ENCODE measurements around the gene OR52I2.

Gene OR52I2

GRCh38 chr11:4607781-4608666 lies 26.5 kb downstream of the OR52I2 start, which contains the start of gene TRIM68:
Gene TRIM68 (minus strand): TSS chr11:4608231. CDS start chr11:4605504, 2,727 bp downstream.
- peak; percentile 97 for DNase-seq (ENCODE audit: low read depth)

DNA sequence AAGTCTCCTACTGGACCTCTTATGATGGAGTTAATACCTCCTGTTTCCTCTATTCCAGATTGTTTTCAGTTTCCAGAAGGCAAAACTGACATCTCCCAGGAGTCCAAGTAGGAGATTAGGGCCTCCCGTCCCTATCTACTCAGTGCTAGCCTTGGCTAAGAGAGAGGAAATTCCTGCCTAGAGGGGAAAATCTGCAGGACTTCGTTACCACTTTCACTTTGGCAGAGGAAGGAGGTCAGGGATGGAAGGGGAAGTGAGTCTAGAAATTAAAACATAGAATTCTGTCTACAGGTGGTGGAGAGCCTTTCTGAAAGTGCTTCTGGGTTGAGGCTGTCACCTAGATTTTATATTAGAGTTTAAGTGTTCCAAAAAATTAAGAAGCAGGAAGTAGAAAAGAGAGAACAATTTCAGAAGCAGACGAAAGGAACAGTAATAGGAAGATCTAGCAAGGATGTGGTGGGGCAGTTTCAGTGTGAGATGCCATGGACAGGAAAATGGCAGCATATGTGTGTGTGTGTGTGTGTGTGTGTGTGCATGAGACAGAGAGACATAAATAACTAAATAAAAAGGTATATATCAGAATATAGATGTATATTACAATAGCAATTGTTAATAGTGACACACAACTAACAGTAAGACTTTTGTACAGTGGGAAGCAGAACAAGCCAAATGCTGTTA lies 28.9 kb downstream of the OR52I2 start:
- no peak for DNase-seq (ENCODE audit: low read depth)

DNA sequence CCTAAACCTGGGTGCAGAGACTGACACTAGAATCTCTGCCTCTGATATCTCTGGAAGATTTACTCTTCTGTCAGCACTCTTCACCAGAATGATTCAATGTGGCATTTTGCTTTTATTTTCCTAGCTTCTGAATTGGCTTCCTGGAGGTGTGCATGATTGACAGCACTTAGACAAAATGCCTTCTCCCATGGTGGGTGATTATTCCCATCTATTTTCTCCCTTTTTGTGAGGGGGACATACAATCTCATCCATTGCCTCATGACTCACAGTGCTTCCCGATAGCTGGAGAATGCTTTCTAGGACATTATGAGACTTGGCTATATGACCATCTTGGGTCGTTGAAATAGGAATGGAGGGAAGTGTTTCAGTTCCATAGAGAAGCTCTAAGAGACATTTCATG lies 30.4 kb downstream of the OR52I2 start:
- no peak for DNase-seq (ENCODE audit: low read depth)

DNA sequence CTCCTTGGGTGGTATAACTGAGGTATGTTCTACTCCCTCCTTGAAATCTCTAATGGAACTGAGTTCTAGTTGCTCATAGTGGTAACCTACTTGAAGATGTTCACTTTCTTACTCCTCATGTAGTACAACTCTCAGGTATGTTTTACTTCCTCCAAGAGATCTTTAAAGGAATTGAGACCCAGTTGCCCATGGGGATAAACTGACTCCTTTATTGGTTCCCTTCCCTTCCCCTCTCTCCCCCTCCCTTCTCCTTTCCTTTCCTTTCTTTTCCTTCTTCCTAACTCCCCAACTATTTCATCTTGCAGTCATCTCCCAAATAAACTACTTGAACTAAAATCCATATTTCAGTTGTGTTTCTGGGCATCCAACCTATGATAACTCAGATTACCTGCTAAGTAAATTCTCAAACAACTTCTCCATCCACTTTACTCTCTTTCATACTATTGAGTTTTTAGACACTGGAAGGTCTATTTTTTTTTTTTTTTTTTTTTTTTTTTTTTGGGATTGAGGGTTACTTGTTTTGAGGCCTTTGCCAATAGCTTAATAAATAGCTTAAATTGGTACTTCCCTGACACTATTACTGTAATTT lies 34.4 kb downstream of the OR52I2 start:
- no peak for DNase-seq (ENCODE audit: low read depth)

DNA sequence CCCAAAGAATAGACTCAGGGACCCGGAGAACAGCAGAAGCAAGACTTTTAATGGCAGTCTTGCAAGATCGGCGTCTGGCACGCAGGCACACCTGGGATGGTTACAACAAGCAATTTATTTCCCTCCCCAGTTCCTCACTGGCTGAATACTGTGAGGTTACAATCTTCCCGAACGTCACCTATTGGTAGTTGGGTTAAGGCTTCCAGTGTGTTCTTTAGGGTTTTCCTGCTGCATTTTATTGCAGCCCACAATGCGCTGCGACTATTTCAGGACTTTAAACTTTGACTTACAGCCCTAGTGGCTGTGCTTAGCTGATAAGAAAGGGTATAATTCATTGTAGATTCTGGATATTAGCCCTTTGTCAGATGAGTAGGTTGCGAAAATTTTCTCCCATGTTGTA lies 38.0 kb downstream of the OR52I2 start:
- DNase-seq (ENCODE audit: low read depth): no peak

GRCh38 chr11:4626207-4627099 lies 44.9 kb downstream of the OR52I2 start:
- peak; percentile 77 for DNase-seq (ENCODE audit: low read depth)

DNA sequence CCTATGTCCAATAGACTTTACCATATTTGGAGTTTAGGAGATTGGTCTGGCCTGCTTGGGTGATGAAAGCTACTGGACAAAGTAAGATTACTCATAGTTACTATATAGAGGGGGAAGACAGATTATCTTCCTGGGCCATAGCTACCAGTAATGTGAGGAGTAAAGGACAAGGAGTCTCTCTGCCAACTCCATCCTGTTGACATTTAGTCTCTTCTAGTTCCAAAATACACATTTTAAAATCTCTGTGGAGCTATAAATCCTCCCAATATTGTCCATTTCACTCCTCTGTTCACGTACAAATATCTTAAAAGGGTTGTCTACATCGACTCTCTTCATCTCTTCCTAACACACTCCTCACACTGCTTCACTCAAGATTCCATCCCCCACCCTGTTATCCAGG lies 54.6 kb downstream of the OR52I2 start:
- DNase-seq (ENCODE audit: low read depth): no peak

DNA sequence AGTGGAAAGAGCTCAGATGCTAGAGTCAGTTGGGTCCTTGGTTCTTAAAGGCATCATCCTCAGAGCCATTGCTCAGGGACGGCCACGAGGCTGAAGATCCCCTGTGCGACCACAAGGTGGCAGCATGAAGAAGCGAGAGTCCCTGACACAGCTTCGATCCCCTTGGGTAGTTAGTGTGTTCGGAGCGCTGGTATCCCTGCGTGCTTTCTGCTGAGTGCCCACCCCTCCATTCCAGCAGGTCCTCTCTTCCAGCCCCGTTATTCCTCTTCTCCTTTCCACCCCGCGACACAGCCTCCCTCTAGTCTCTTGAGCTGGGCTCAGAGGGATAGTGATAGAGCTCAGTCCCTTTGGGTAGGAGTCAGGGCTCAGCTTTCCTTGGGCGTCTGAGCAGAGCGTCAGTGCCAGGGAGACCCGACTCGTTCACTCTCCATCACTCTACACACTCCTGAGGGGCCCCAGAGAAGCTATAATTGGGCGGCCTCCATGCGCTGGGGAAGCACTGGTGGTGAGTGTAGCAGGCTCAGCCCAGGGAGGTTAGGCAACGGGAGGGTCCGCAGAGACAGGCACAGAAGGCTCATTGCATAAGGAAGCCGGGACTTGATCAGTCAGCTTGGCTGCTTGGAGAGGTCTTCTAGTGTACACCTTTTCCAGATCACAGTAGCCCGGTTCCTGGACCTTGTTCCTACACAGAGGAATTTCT lies 55.6 kb downstream of the OR52I2 start, which contains the start of gene OR51D1:
OR51D1 (plus strand) TSS at position 516 of the 700 bp plus-strand sequence. CDS start 2,314 bp downstream, outside the sequence.
- DNase-seq (ENCODE audit: low read depth): peak; percentile 63

- no peak for DNase-seq (ENCODE audit: low read depth)
Measured at GRCh38 chr11:4637662-4638047, 56.1 kb downstream of the OR52I2 start.

DNA sequence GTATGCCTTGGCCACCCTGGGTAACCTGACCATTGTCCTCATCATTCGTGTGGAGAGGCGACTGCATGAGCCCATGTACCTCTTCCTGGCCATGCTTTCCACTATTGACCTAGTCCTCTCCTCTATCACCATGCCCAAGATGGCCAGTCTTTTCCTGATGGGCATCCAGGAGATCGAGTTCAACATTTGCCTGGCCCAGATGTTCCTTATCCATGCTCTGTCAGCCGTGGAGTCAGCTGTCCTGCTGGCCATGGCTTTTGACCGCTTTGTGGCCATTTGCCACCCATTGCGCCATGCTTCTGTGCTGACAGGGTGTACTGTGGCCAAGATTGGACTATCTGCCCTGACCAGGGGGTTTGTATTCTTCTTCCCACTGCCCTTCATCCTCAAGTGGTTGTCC lies 58.4 kb downstream of the OR52I2 start:
- DNase-seq (ENCODE audit: low read depth): no peak

DNA sequence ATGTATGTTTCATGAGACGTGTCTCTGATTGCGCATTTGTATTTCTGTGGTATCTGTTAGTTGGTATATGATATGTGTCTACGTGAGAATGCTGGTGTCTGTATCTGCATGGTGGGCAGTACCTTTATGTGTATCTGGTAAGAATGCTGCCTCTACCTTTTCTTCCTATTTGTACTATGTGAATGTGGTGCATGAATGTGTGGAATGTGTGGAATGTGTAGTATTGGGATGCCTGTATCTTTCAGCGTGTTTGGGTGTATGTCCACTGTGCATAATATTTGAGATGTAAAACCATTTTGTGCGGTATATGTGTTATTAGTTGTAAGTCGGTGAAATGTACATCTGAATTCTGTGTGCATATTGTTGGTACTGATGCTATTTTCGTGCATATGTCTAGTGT lies 60.0 kb downstream of the OR52I2 start:
- no peak for DNase-seq (ENCODE audit: low read depth)

DNA sequence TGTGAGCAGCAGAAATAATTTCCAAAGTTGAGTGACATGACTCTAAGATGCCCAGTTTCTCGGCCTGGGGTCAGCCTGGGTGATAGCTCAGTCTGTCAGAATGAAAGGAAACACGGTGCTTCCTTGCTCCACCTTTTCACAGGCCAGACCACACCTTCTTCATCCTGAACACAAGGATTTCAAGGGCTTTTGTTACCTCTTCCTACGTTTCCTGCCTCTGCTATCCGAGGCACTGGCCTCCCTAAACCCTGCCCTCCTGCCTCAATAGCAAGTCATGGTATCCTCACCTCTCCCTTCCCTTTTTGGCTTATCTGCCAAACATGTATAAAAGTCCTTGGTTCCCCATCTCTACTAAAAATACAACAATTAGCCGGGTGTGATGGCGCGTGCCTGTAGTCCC lies 60.5 kb downstream of the OR52I2 start:
- no peak for DNase-seq (ENCODE audit: low read depth)

Measured in iris pigment epithelial cell (primary cell).